ENCODE data around the gene NOL4L. TPM values are rescaled to one million over a fixed set of nuclear protein-coding genes. Genes with fewer than 3 reads are reported as not detected.

The NOL4L gene
- total RNA-seq, 1 donor from 2014 or later, result 30.5 TPM

DNA sequence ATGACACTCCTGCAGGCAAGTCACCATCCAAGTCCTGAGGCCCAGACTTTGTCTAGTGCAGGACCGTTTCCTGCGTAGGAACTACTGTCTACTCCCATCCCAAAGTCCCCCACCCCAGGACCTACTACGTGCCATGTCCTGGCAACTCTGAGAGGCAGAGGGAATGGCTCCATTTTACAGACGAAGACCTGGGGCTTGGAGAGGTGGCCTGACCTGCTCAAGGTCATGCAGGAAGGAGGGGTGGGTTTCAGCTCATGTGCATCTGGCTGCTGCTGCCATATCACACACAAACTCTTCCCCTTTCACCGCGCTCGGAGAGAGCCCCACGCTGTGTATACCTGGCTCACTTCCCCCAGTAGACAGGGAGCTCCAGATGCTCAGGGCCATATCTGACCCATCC, 1.2 kb upstream of the NOL4L start:
- Mint-ChIP-seq H3K36me3 (ENCODE audit: unreplicated experiment) (no peaks in the 10 kb centered on the region), H3K9me3 (ENCODE audit: unreplicated experiment) (no peaks in the 10 kb centered on the region), H3K4me3 (ENCODE audit: unreplicated experiment) (peak overlapping the region; percentile 82), H3K27ac (ENCODE audit: unreplicated experiment) (no peak overlapping the region), H3K4me1 (ENCODE audit: unreplicated experiment) (peaks cover 26% of the 10 kb centered on the region), H3K27me3 (ENCODE audit: unreplicated experiment) (peaks cover 3% of the 10 kb centered on the region)
- no peak for DNase-seq (ENCODE audit: extremely low spot score, unreplicated experiment)
- TF ChIP-seq, protein P1, sequence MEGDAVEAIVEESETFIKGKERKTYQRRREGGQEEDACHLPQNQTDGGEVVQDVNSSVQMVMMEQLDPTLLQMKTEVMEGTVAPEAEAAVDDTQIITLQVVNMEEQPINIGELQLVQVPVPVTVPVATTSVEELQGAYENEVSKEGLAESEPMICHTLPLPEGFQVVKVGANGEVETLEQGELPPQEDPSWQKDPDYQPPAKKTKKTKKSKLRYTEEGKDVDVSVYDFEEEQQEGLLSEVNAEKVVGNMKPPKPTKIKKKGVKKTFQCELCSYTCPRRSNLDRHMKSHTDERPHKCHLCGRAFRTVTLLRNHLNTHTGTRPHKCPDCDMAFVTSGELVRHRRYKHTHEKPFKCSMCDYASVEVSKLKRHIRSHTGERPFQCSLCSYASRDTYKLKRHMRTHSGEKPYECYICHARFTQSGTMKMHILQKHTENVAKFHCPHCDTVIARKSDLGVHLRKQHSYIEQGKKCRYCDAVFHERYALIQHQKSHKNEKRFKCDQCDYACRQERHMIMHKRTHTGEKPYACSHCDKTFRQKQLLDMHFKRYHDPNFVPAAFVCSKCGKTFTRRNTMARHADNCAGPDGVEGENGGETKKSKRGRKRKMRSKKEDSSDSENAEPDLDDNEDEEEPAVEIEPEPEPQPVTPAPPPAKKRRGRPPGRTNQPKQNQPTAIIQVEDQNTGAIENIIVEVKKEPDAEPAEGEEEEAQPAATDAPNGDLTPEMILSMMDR (IDR thresholded peaks at IDR 0.05), result no peak

DNA sequence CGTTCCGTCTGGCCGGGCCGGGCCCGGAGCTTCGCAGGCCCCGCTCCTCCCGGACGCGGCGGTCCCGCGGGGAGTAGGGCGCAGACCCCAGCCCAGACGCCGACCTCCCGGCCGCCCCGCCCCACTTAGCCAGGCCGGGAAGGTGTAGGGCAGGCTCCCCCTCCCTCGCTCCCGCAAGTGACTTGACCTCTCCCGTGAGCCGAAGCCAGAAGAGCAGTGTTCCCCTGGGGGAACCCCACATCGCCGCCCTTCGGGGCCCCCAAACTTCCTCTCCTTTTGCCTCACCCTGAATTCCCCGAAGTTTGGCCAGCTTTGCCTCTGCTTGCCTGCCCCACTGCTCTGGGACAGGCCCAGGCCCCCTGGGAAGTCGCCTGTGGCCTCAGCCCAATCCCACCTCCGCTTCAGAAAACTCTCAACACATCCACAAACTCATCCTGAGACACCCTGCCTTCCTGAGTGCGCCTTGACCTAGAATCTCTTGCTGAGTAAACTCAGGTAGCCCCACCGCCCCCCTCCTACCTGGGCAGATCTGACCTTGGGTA, 524 bp upstream of the NOL4L start:
- Mint-ChIP-seq H3K9me3 (ENCODE audit: unreplicated experiment) (no peaks in the 10 kb centered on the region), H3K36me3 (ENCODE audit: unreplicated experiment) (no peaks in the 10 kb centered on the region), H3K4me1 (ENCODE audit: unreplicated experiment) (peaks cover 28% of the 10 kb centered on the region), H3K4me3 (ENCODE audit: unreplicated experiment) (peak overlapping the region; percentile 82), H3K27me3 (ENCODE audit: unreplicated experiment) (peaks cover 3% of the 10 kb centered on the region), H3K27ac (ENCODE audit: unreplicated experiment) (peak overlapping the region; percentile 31)
- TF ChIP-seq, protein P1 (IDR thresholded peaks at IDR 0.05), result no peak
- no peak for DNase-seq (ENCODE audit: extremely low spot score, unreplicated experiment)

DNA sequence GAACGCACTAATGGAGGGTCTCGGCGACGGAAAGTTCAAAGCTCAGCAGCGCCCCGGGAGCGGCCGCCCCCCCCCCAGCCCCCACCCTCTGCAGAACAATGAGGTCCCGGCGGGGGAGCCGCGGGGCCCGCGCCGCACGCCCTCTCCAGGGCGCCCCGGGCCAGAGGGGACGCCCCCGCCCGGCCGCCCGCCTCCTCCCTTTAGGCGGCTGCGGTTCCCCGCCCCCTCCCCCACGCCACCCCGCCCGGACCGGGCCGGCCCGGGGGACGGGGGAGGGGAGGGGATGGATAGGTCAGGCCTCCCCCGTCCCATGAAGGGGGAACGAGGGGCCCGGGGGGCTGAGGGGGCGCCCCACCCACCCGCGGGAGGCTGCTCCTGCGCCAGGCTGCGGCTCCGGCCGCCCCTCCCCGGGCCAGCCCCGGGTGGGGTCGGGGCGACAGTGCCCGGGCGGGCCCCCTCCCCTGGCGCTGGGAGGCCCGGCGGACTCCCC, 1.5 kb downstream of the NOL4L start:
- DNase-seq (ENCODE audit: extremely low spot score, unreplicated experiment), result no peak

DNA sequence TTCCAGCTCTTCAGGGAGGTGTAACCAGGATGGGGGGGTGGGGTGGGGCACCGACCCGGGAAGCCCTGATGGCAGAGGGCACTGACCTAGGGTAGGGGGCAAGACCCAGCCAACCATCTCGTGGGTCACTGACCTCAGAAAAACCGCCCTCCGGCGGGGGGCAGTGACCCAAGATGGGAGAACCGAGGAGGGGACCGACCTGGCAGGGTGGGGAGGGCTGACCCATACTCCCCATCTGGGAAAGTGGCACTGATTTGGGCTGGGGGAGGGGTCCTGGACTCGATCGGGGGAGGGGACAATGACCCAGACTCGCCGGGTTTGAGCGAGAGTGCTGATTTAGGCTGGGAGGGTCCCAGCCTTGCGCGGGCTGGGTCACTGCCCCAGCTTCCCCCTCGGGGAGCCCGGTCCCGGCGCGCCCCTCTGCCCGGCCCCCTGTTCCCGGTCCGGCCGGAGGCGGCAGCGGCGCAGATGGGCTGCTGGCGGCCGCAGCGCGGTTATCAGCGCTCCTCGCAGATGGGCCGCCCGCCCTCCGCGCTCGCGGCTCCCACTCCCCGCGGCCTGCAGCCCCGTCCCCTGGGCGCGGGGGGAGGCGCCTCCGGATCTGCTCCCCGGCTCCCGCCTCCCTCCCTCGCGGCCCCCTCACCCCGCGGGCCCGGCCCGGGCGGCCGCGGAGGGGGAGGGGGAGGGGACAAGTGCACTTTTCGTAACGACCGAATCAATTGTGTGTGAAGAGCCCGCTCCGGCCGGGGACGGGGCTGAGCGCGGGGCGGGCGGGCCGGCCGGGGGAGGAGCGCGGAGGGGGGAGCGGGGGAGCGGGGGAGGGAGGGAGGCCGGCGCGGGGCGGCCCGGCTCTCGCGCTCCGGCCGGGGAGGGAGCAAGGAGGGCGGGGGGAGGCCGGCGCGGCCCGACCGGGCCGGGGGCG, 2.2 kb downstream of the NOL4L start:
- Mint-ChIP-seq H3K36me3 (ENCODE audit: unreplicated experiment) (no peaks in the 10 kb centered on the region), H3K4me3 (ENCODE audit: unreplicated experiment) (peak overlapping the region; percentile 42), H3K27ac (ENCODE audit: unreplicated experiment) (no peak overlapping the region), H3K27me3 (ENCODE audit: unreplicated experiment) (peaks cover 3% of the 10 kb centered on the region), H3K4me1 (ENCODE audit: unreplicated experiment) (peaks cover 25% of the 10 kb centered on the region), H3K9me3 (ENCODE audit: unreplicated experiment) (no peaks in the 10 kb centered on the region)
- DNase-seq (ENCODE audit: extremely low spot score, unreplicated experiment), result no peak
- TF ChIP-seq, protein P1 (IDR thresholded peaks at IDR 0.05), result no peak

More for the DNA sequence above, 1.5 kb downstream of the NOL4L start:
- Mint-ChIP-seq H3K4me3 (ENCODE audit: unreplicated experiment) (no peak overlapping the region), H3K27ac (ENCODE audit: unreplicated experiment) (no peak overlapping the region), H3K36me3 (ENCODE audit: unreplicated experiment) (no peaks in the 10 kb centered on the region), H3K27me3 (ENCODE audit: unreplicated experiment) (peaks cover 3% of the 10 kb centered on the region), H3K4me1 (ENCODE audit: unreplicated experiment) (peaks cover 26% of the 10 kb centered on the region), H3K9me3 (ENCODE audit: unreplicated experiment) (no peaks in the 10 kb centered on the region)
- TF ChIP-seq, protein P1 (IDR thresholded peaks at IDR 0.05), result no peak
